ENCODE results near the gene PTPN20.
"Not testable (repeated sequence)": the region's sequence is repeated elsewhere in the genome, so short reads cannot be mapped to it uniquely, and the experiment has no call there.

The PTPN20 gene

GRCh38 chr10:46911144-46911876 is at the start of gene PTPN20:
Gene PTPN20, plus strand, starts transcription at chr10:46911428. Its CDS starts 21,072 bp downstream, at chr10:46932500.
- not testable (repeated sequence) for DNase-seq (ENCODE audit: low spot score)

GRCh38 chr10:46869716-46870115 is 41.5 kb upstream of the PTPN20 start:
- not testable (repeated sequence) for DNase-seq (ENCODE audit: low spot score)

GRCh38 chr10:46871583-46871982 is 39.6 kb upstream of the PTPN20 start:
- not testable (repeated sequence) for DNase-seq (ENCODE audit: low spot score)

- DNase-seq (ENCODE audit: low spot score): not testable (repeated sequence)
These were observed 35.9 kb upstream of the PTPN20 start for GRCh38 chr10:46875304-46875703.

GRCh38 chr10:46876773-46877172 is 34.5 kb upstream of the PTPN20 start:
- DNase-seq (ENCODE audit: low spot score): not testable (repeated sequence)

- not testable (repeated sequence) for DNase-seq (ENCODE audit: low spot score)
These were observed 32.5 kb upstream of the PTPN20 start for GRCh38 chr10:46878761-46879160.

GRCh38 chr10:46890813-46891611 is 20.2 kb upstream of the PTPN20 start:
- DNase-seq (ENCODE audit: low spot score): not testable (repeated sequence)

GRCh38 chr10:46896762-46897692 is 14.2 kb upstream of the PTPN20 start:
- DNase-seq (ENCODE audit: low spot score): not testable (repeated sequence)

- not testable (repeated sequence) for DNase-seq (ENCODE audit: low spot score)
These were observed 10.0 kb upstream of the PTPN20 start for GRCh38 chr10:46901247-46901646.

GRCh38 chr10:46903874-46904273 is 7.4 kb upstream of the PTPN20 start:
- not testable (repeated sequence) for DNase-seq (ENCODE audit: low spot score)

GRCh38 chr10:46906359-46906758 is 4.9 kb upstream of the PTPN20 start:
- not testable (repeated sequence) for DNase-seq (ENCODE audit: low spot score)

- DNase-seq (ENCODE audit: low spot score): not testable (repeated sequence)
These were observed 3.8 kb upstream of the PTPN20 start for GRCh38 chr10:46907185-46908117.

- DNase-seq (ENCODE audit: low spot score): not testable (repeated sequence)
These were observed 11.3 kb downstream of the PTPN20 start for GRCh38 chr10:46922498-46922897.

- not testable (repeated sequence) for DNase-seq (ENCODE audit: low spot score)
These were observed 13.9 kb downstream of the PTPN20 start for GRCh38 chr10:46925156-46925555.

GRCh38 chr10:46925853-46926252 is 14.6 kb downstream of the PTPN20 start:
- not testable (repeated sequence) for DNase-seq (ENCODE audit: low spot score)

GRCh38 chr10:46928810-46929209 is 17.6 kb downstream of the PTPN20 start:
- DNase-seq (ENCODE audit: low spot score): not testable (repeated sequence)

GRCh38 chr10:46932383-46932782 is 21.2 kb downstream of the PTPN20 start:
- not testable (repeated sequence) for DNase-seq (ENCODE audit: low spot score)

- DNase-seq (ENCODE audit: low spot score): not testable (repeated sequence)
These were observed 29.9 kb downstream of the PTPN20 start for GRCh38 chr10:46941091-46941490.

- not testable (repeated sequence) for DNase-seq (ENCODE audit: low spot score)
These were observed 37.7 kb downstream of the PTPN20 start for GRCh38 chr10:46948687-46949518.

- not testable (repeated sequence) for DNase-seq (ENCODE audit: low spot score)
These were observed 41.3 kb downstream of the PTPN20 start for GRCh38 chr10:46952540-46952939.
